Measurements from ENCODE around the gene AFDN.

The AFDN gene

GRCh38 chr6:167932468-167933276 is 106.0 kb downstream of the AFDN start:
- DNase-seq: no peak

GRCh38 chr6:167933290-167933689 is 106.6 kb downstream of the AFDN start:
- DNase-seq: peak; percentile 84

- DNase-seq: no peak
These were observed 107.1 kb downstream of the AFDN start for GRCh38 chr6:167933847-167934246.

- DNase-seq: no peak
These were observed 107.7 kb downstream of the AFDN start for GRCh38 chr6:167934426-167934864.

GRCh38 chr6:167936051-167936450 is 109.3 kb downstream of the AFDN start:
- DNase-seq: no peak

- no peak for DNase-seq
These were observed 110.6 kb downstream of the AFDN start for GRCh38 chr6:167937301-167937700.

- DNase-seq: no peak
These were observed 111.5 kb downstream of the AFDN start for GRCh38 chr6:167937948-167938911.

- DNase-seq: no peak
These were observed 115.1 kb downstream of the AFDN start for GRCh38 chr6:167941822-167942221.

GRCh38 chr6:167944130-167944529 is 117.4 kb downstream of the AFDN start:
- DNase-seq: no peak

- no peak for DNase-seq
These were observed 119.3 kb downstream of the AFDN start for GRCh38 chr6:167946007-167946406.

GRCh38 chr6:167946604-167947003 is 119.9 kb downstream of the AFDN start:
- DNase-seq: no peak

- DNase-seq: no peak
These were observed 121.0 kb downstream of the AFDN start for GRCh38 chr6:167947716-167948115.

GRCh38 chr6:167948716-167949115 is 122.0 kb downstream of the AFDN start:
- DNase-seq: no peak

GRCh38 chr6:167949121-167949684 is 122.5 kb downstream of the AFDN start:
- no peak for DNase-seq

- no peak for DNase-seq
These were observed 125.2 kb downstream of the AFDN start for GRCh38 chr6:167951781-167952511.

- DNase-seq: peak; percentile 66
These were observed 125.8 kb downstream of the AFDN start for GRCh38 chr6:167952512-167952859.

- no peak for DNase-seq
These were observed 126.8 kb downstream of the AFDN start for GRCh38 chr6:167953551-167953950.

- DNase-seq: no peak
These were observed 127.4 kb downstream of the AFDN start for GRCh38 chr6:167954151-167954550.

- no peak for DNase-seq
These were observed 129.8 kb downstream of the AFDN start for GRCh38 chr6:167956491-167956890.

GRCh38 chr6:167956983-167957492 is 130.3 kb downstream of the AFDN start:
- DNase-seq: no peak

- DNase-seq: no peak
These were observed 130.9 kb downstream of the AFDN start for GRCh38 chr6:167957626-167958025.

GRCh38 chr6:167960579-167960978 is 133.9 kb downstream of the AFDN start:
- DNase-seq: no peak

- no peak for DNase-seq
These were observed 136.0 kb downstream of the AFDN start for GRCh38 chr6:167962711-167963110.

Data from NCI-H69 (cell line).